K562 (cell line): ENCODE results near the gene MLXIPL. TPM values are rescaled to one million over a fixed set of nuclear protein-coding genes. Genes with fewer than 3 reads are reported as not detected.

Source experiments
- ATAC-seq: fragments of 200-7000 bp; cut with Tn5 transposase; 3 replicates; pipeline ENCODE4 v1.9.1; 2020; ENCODE audit warnings: moderate library complexity
- BruUV-seq: library from RNA; stranded (reverse); fragments of 400-500 nt; replicated peaks from 2 replicates; lab custom pipeline; 2021; lab: Mats Ljungman, UMichigan
- CTCF ChIA-PET: fragments of 300-600 bp; formaldehyde crosslinking; extraction: SDS; loops from one replicate; lab custom pipeline; 2021; ENCODE audit warnings: low intra/inter-chr PET ratio; lab: Yijun Ruan, JAX
- POLR2A ChIA-PET: fragments of 300-600, 350-650 bp; sonication (Branson Sonifier 250); formaldehyde crosslinking; extraction: SDS; loops from one replicate; lab custom pipeline; 2021; ENCODE audit warnings: antibody characterized with exemption, inconsistent platforms; lab: Yijun Ruan, JAX
- DNase-seq, 4 experiments: peaks; one replicate each; pipeline versions ENCODE4 v3.0.0 to v3.0.0-alpha.2; 2011 to 2018; ENCODE audit warnings: low spot score in 3 of 4, mixed read lengths in 3 of 4; ENCODE audit errors: extremely low read depth in 1 of 4
- FAIRE-seq: peaks from 2 replicates; lab custom pipeline; 2011; peaks lifted over from hg19 to GRCh38; lab: Jason Lieb, UNC
- H2AFZ ChIP-seq: 2 replicates; pipeline ENCODE4 v1.6.0; 2011; ENCODE audit warnings: low read depth, low read length, control low read depth, inconsistent platforms
- H3K27ac ChIP-seq: fragments of 200-600 bp; 3 replicates; pipeline ENCODE4 v1.8.0; 2011; ENCODE audit warnings: low read depth, mild to moderate bottlenecking, control low read depth, inconsistent platforms, low read length, moderate library complexity, mixed read lengths; ENCODE audit errors: extremely low read depth
- H3K27me3 ChIP-seq, 2 experiments: fragments of 300-600 bp in 1 of 2; 2 replicates in 1 of 2; 3 replicates in 1 of 2; pipeline versions ENCODE4 v1.6.0 to v1.8.0; 2011; ENCODE audit warnings: inconsistent platforms in 2 of 2, low read length in 2 of 2, mild to moderate bottlenecking in 1 of 2, mixed read lengths in 1 of 2, moderate library complexity in 1 of 2; ENCODE audit not compliant: control insufficient read depth in 2 of 2, insufficient read depth in 2 of 2
- H3K36me3 ChIP-seq: fragments of 300-600 bp; 3 replicates; pipeline ENCODE4 v1.8.0; 2011; ENCODE audit warnings: mild to moderate bottlenecking, low read length, inconsistent platforms; ENCODE audit not compliant: control insufficient read depth, insufficient read depth
- H3K4me1 ChIP-seq, 2 experiments: fragments of 200-600 bp in 1 of 2; replicated peaks in 1 of 2; 2 replicates in 1 of 2; 3 replicates in 1 of 2; pipeline versions ENCODE4 v1.5.1 to v1.8.0; 2011; ENCODE audit warnings: inconsistent platforms in 2 of 2, low read length in 2 of 2, mild to moderate bottlenecking in 1 of 2, mixed read lengths in 1 of 2, moderate library complexity in 1 of 2; ENCODE audit not compliant: control insufficient read depth in 2 of 2, insufficient read depth in 2 of 2
- H3K4me2 ChIP-seq: 2 replicates; pipeline ENCODE4 v1.6.1; 2011; ENCODE audit warnings: low read length, control low read depth, inconsistent platforms, mixed read lengths; ENCODE audit not compliant: insufficient read depth
- H3K4me3 ChIP-seq: fragments of 200-600 bp; sonication (generic), shearing (Covaris generic); 2 replicates; pipeline ENCODE4 v1.5.1; 2016; ENCODE audit warnings: control low read depth, inconsistent platforms
- H3K79me2 ChIP-seq: fragments of 200-600 bp; 3 replicates; pipeline ENCODE4 v1.8.0; 2011; ENCODE audit warnings: low read length, inconsistent platforms; ENCODE audit not compliant: control insufficient read depth, insufficient read depth
- H3K9ac ChIP-seq, 2 experiments: 2 replicates each; pipeline versions ENCODE4 v1.6.0 to v1.6.1; 2011; ENCODE audit warnings: low read depth in 2 of 2, low read length in 2 of 2, control low read depth in 1 of 2, inconsistent platforms in 1 of 2, mild to moderate bottlenecking in 1 of 2, mixed read lengths in 1 of 2; ENCODE audit not compliant: insufficient read depth in 1 of 2
- H3K9me1 ChIP-seq: one replicate; pipeline ENCODE4 v1.6.0; 2011; ENCODE audit warnings: inconsistent platforms, mild to moderate bottlenecking, low read length, moderate library complexity; ENCODE audit not compliant: control insufficient read depth, insufficient read depth
- H3K9me3 ChIP-seq: replicated peaks from 2 replicates; pipeline ENCODE4 v1.5.1; 2011; ENCODE audit warnings: low read depth, low read length, inconsistent platforms; ENCODE audit not compliant: control insufficient read depth, insufficient read depth
- H4K20me1 ChIP-seq: replicated peaks from 2 replicates; pipeline ENCODE4 v1.6.1; 2011; ENCODE audit warnings: low read length, inconsistent platforms, mixed read lengths; ENCODE audit not compliant: control insufficient read depth, insufficient read depth
- ADNP ChIP-seq: fragments of 200-800 bp; sonication (Bioruptor generic); IDR thresholded peaks from 2 replicates; pipeline ENCODE4 v1.6.1; 2016; ENCODE audit warnings: missing genetic modification characterization, missing compliant biosample characterization
- MGA ChIP-seq: fragments of 450-650 bp; IDR thresholded peaks from 2 replicates; pipeline ENCODE4 v1.6.1; 2016; ENCODE audit warnings: mild to moderate bottlenecking, moderate library complexity
- ZBTB26 ChIP-seq: fragments of 450-650 bp; formaldehyde crosslinking; IDR thresholded peaks from 2 replicates; pipeline ENCODE4 v1.4.0; 2022; ENCODE audit warnings: missing genetic modification characterization
- WGBS: fragments of 100-300 bp; shearing (Covaris generic); methylation state at CpG from one replicate; pipeline ENCODE4 v1.1.6; 2016; ENCODE audit warnings: low coverage, mixed read lengths; ENCODE audit not compliant: insufficient coverage; ENCODE audit errors: missing lambda C conversion rate; 5-methylcytosine and 5-hydroxymethylcytosine counted together
- in situ Hi-C: fragments of 300-500 bp; cut with MboI; formaldehyde crosslinking; loops from 4 replicates; pipeline ENCODE4 v1.15.0; 2018; ENCODE audit warnings: inconsistent platforms, mixed read lengths
- intact Hi-C: fragments of 100-400 bp; cut with micrococcal nuclease; formaldehyde crosslinking; loops from 2 replicates; pipeline ENCODE4 v1.14.2; 2022
- polyA plus RNA-seq, 8 experiments: library from polyadenylated mRNA; depleted of rRNA in 4 of 8; stranded (reverse) in 5 of 8; unstranded in 3 of 8; fragments of >200 nt; fragmentation: Nextera tagmentation in 2 of 8; fragmentation: Illumina TruSeq in 1 of 8; extraction: Ambion mirVana in 2 of 8; extraction: Trizol in 1 of 8; gene quantifications; 2 replicates each; pipeline versions ENCODE4 v1.2.1 to v1.2.3, GENCODE V29; 2011 to 2014; ENCODE audit warnings: inconsistent platforms in 1 of 8, missing spikeins in 1 of 8
- total RNA-seq, 7 experiments: library from RNA; depleted of rRNA in 6 of 7; stranded (reverse); fragments of >200 nt in 6 of 7; fragmentation: Illumina TruSeq in 2 of 7; extraction: Trizol in 2 of 7; gene quantifications; 2 replicates each; pipeline versions ENCODE4 v1.2.1 to v1.2.3, GENCODE V29; 2011 to 2021; ENCODE audit warnings: low replicate concordance in 1 of 7
- TF ChIP-seq, protein P1 (sequence below): fragments of 450-650 bp; IDR thresholded peaks from 2 replicates; pipeline ENCODE4 v1.6.1; 2017; ENCODE audit warnings: antibody characterized with exemption

The MLXIPL gene
- total and polyA plus RNA-seq, 9 of the 15 experiments (the other 6 are each of a cell fraction or from before 2014, with no cell fraction given): 0.11 to 18.4 (median 1.4) TPM

DNA sequence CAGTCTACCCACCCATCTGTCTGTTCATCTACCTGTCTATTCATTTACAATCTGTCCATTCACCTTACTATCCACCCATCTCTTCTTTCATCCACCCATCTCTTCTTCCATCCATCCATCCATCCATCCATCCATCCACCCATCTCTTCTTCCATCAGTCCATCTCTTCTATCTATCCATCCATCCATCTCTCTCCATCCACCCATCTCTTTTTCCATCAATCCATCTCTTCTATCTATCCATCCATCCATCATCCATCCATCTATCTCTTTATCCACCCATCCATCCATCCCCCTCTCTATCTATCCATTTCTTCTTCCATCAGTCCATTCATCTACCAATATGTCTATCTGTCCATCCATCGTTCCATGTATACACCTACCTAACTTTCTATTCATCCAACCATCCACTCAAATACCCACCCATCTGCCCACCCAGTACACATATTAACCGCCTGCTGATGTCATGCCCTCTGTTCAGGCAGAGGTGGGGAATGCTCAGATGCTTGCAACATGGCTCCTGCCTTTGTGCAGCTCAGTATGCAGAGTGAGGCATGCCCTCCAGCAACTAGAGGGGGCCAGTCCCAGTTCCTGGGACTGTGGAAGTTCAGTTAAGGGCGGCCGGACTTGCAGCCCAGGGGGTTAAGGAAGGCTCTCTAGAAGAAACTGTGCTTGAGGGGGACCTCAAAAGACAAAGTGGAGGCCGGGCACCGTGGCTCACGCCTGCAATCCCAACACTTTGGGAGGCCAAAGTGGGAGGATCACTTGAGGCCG, 11.3 kb upstream of the MLXIPL start (continued):
- TF ChIP-seq ZBTB26 (CRISPR knock-in tag): 0 out of 2 replicates have a peak, but pooled peaks have one; percentile 55
- TF ChIP-seq, protein P1, sequence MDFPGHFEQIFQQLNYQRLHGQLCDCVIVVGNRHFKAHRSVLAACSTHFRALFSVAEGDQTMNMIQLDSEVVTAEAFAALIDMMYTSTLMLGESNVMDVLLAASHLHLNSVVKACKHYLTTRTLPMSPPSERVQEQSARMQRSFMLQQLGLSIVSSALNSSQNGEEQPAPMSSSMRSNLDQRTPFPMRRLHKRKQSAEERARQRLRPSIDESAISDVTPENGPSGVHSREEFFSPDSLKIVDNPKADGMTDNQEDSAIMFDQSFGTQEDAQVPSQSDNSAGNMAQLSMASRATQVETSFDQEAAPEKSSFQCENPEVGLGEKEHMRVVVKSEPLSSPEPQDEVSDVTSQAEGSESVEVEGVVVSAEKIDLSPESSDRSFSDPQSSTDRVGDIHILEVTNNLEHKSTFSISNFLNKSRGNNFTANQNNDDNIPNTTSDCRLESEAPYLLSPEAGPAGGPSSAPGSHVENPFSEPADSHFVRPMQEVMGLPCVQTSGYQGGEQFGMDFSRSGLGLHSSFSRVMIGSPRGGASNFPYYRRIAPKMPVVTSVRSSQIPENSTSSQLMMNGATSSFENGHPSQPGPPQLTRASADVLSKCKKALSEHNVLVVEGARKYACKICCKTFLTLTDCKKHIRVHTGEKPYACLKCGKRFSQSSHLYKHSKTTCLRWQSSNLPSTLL: no peak

DNA sequence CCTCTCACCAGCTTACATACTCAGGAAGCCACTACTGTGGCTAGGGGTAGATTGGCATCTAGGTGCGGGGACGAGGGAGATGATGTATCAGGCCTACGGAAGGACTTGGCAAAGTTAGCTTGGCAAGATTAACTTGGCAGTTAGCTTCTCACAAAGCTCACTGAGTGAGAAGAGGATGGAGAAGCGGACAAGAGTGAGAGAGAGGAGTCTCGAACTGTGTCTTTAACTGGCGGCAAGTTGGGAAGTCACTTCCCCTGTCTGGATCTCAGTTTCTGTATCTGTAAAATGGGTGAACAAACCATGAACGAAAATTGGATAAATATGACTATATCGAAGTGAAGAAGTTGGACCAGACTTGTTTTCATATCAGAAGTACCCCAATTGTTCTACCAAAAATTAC, 9.5 kb upstream of the MLXIPL start:
- H3K4me1 ChIP-seq: no peaks in the 10 kb centered on the region; a peak in 1 of 5 replicates
- no peaks in the 10 kb centered on the region for H3K79me2 ChIP-seq
- no peak overlapping the region for H2AFZ ChIP-seq
- ChIA-PET POLR2A (no interaction called here), CTCF (no interaction called here)
- H3K4me2 ChIP-seq: no peak overlapping the region
- no peaks in the 10 kb centered on the region for H3K9me1 ChIP-seq
- ATAC-seq (no peak), DNase-seq (no peak), FAIRE-seq (no peak)
- intact Hi-C loops: no loop called here
- H3K9me3 ChIP-seq: no peaks in the 10 kb centered on the region
- in situ Hi-C loops: no loop called here
- peaks cover 5% of the 10 kb centered on the region; the same call in 1 of the 2 replicates for H4K20me1 ChIP-seq
- H3K9ac ChIP-seq: no peak overlapping the region
- H3K36me3 ChIP-seq: no peaks in the 10 kb centered on the region
- no peak overlapping the region for H3K4me3 ChIP-seq
- H3K27ac ChIP-seq: no peak overlapping the region
- peaks cover 16 to 43% of the 10 kb centered on the region in 2 experiments for H3K27me3 ChIP-seq
- WGBS: 10% methylated on average over 8 of the region's 8 CpGs
- BruUV-seq: no TSS peak
- TF ChIP-seq MGA (no peak), ADNP (peak; percentile 62; the same call in 1 of the 2 replicates)
